Islet precursor cell (in vitro differentiated cells): ENCODE results near the gene LIX1.
"Not testable (repeated sequence)": the region's sequence is repeated elsewhere in the genome, so short reads cannot be mapped to it uniquely, and the experiment has no call there.

Source experiments
- DNase-seq: peaks from one replicate; pipeline ENCODE4 v3.0.0-alpha.2; 2018

LIX1 gene

GRCh38 chr5:97100476-97100875 is 41.9 kb downstream of the LIX1 start:
- DNase-seq, result no peak

DNA sequence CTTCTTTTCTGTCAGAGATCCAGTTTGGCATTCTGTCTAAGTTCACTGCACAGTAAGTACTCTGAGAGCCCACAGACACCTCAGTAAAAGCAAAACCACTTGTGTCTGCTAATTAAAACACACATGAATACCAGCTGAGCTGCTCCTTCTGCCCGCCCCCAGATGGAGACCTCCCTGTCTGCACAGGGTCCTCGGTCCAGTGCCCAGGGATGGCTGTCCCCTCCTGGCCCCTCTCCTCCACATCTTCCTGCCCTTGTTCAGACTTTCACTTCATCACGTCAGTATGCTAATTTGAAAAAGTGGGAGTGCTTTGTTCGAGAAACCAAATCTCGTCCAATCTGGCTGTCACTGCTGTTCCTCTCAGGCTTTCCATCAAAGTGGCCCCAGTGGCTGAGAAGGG is 43.5 kb downstream of the LIX1 start:
- no peak for DNase-seq

DNA sequence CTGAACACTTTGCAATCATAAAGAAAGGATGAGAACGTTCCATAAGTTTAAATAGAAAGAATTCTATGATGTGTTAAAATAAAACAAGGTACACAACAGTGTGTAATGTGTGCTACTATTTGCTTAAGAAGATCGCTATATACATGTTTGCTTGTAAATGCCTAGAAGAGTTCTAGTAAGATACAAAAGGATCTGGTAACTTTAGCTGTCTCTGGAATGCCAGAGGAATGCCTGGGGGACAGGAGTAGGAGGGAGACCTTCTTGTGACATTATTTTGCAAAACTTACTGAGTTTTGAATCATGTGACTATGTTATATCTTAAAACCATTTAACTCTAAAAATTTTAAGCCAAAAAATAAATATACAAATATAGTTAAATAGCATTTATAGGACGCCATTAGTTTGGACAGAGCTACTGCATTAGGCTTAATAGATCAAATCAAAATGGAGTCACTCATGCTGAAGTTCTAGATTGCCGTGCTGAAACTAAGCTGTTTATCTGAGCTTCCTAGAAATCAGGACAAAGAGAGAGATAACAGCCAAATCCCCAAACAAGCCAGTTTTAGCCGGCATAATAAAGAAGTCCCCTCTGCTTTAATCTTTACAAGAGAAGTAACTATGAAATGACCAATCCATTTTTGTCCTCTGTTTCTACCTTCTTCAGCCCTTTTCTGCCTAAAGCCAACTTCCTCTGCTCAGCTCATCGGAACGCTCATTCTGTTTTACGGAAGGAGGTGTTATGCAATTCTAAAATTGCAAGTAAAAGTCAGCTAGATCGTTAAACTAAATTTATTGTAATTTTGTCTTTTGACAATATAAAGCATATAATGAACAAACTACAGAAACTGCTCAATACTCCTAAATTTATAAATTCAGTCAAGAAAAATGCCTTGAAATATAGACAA is 44.8 kb downstream of the LIX1 start:
- no peak for DNase-seq

- DNase-seq, result no peak
These were observed 45.6 kb downstream of the LIX1 start for GRCh38 chr5:97096846-97097245.

GRCh38 chr5:97096191-97096590 is 46.2 kb downstream of the LIX1 start:
- DNase-seq, result no peak

GRCh38 chr5:97095318-97095732 is 47.1 kb downstream of the LIX1 start:
- no peak for DNase-seq

GRCh38 chr5:97094579-97095317 is 47.7 kb downstream of the LIX1 start:
- peak; percentile 69 for DNase-seq

GRCh38 chr5:97093193-97093592 is 49.2 kb downstream of the LIX1 start:
- no peak for DNase-seq

GRCh38 chr5:97090944-97091343 is 51.5 kb downstream of the LIX1 start:
- no peak for DNase-seq

- DNase-seq, result no peak
These were observed 53.1 kb downstream of the LIX1 start for GRCh38 chr5:97089149-97089801.

DNA sequence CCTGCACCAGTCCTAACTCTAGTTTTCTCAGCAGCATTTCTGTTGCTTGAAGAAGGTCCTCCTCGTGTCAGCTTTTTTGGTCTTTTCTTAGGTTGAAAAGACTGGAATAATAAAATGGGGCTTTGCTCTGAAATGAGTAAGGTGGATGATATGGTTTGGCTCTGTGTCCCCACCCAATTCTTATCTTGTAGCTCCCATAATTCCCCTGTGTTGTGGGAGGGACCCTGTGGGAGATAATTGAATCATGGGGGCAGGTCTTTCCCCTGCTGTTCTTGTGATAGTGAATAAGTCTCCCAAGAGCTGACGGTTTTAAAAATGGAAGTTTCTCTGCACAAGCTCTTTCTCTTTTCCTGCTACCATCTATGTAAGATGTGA is 53.6 kb downstream of the LIX1 start:
- no peak for DNase-seq

- no peak for DNase-seq
These were observed 55.3 kb downstream of the LIX1 start for GRCh38 chr5:97087138-97087537.

DNA sequence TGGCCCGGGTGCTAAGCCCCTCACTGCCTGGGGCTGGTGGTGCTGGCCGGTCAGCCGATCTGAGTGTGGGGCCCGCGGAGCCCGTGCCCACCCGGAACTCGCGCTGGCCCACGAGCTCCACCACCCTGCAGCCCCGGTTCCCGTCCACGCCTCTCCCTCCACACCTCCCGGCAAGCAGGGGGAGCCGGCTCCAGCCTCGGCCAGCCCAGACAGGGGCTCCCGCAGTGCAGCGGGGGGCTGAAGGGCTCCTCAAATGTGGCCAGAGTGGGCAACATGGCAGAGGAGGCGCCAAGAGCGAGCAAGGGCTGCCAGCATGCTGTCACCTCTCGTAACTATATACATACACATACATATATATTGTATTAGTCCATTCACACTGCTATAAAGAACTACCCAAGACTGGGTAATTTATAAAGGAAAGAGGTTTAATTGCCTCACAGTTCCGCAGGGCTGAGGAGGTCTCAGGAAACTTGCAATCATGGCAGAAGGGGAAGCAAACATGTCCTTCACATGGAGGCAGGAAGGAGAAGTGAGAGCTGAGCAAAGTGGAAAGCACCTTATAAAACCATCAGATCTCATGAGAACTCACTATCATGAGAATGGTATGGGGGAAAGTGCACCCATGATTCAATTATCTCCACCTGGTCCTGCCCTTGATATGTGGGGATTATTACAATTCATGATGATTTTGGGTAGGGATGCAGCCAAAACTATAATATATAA is 56.8 kb downstream of the LIX1 start:
- DNase-seq, result no peak

DNA sequence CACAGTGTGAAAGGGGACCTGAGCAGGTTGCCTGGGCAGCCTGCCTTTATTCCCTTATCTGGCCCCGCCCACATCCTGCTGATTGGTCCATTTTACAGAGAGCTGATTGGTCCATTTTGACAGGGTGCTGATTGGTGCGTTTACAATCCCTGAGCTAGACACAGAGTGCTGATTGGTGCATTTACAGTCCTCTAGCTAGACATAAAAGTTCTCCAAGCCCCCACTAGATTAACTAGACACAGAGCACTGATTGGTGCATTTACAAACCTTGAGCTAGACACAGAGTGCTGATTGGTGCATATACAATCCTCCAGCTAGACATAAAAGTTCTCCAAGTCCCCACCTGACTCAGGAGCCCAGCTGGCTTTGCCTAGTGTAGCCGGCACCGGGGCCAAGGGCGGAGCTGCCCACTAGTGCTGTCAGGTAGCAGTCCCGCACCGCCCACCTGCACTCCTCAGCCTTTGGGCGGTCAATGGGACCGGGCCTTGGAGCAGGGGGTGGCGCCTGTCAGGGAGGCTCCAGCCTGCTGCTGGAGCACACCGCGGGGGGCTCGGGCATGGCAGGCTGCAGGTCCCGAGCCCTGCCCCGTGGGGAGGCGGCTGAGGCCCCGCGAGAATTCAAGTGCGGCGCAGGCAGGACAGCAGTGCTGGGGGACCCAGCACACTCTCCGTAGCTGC is 57.5 kb downstream of the LIX1 start:
- DNase-seq, result not testable (repeated sequence)

GRCh38 chr5:97078958-97079743 is 63.3 kb downstream of the LIX1 start:
- DNase-seq, result no peak

DNA sequence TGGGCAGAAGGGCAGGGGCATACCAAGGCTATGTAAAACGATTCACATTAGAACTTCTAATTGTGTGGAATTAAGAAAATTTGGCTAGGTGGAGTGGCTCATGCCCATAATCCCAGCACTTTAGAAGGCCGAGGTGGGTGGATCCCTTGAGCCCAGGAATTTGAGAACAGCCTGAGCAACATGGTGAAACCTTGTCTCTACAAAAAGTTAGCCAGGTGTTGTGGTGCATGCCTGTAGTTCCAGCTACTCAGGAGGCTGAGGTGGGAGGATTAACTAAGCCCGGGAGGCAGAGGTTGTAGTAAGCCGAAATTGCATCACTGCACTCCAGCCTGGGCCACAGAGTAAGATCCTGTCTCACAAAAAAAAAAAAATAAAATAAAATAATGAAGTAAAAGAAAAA is 65.2 kb downstream of the LIX1 start:
- no peak for DNase-seq

DNA sequence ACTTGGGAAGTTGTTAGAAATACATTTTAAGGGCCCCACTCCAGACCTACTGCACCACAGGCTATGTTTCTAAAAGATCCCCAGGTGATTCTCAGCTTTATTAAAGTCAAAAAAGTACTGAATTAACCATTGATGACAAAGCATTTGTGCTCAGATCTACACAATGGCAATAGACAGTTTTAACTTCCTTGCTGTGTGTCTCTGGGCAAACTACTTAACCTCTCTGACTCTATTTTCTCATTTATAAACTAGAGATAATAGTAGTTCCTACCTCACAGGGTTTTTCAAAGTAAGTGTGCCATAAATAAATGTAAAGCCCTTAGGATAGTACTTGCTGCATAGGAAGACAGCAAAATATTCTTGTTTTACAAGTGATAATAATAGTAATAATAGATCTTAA is 66.3 kb downstream of the LIX1 start:
- DNase-seq, result no peak

DNA sequence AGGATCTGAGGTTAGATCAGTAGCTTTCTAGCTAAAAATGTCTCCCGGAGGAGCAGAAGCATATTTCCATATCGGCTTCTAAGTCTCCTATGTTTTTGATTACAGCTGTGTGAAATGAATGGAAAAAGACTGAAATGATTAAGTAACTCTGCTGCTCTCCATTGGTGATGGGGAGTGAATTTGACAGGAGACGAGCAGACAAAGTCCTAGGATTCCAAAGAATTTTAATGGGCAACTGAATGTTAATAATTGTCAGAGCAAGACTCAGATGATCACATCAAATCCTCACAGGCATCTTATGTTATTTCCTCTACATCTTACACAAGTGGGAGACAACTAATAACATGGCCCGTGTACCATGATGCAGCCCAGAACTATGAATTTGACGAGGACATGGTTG is 66.8 kb downstream of the LIX1 start:
- no peak for DNase-seq

- DNase-seq, result no peak
These were observed 67.4 kb downstream of the LIX1 start for GRCh38 chr5:97074859-97075489.

DNA sequence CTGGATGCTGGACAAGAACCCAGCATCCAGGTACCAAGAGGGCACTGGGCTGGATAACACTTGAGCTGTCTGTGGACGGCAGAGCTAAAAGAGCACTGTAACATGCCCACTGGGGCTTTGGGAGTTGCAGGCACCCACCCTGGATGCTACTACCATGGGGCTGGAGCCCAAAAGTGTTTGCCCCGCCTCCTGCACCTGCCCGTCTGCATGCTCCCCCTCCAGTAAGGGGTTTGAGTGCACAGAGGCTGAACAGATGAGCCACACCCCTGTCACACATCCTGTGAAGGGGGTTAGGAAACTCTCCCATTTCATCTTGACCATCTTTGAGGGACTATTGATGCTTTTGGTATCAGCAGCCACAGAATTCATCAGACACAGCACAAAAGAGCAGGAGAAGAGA is 69.0 kb downstream of the LIX1 start:
- DNase-seq, result no peak

DNA sequence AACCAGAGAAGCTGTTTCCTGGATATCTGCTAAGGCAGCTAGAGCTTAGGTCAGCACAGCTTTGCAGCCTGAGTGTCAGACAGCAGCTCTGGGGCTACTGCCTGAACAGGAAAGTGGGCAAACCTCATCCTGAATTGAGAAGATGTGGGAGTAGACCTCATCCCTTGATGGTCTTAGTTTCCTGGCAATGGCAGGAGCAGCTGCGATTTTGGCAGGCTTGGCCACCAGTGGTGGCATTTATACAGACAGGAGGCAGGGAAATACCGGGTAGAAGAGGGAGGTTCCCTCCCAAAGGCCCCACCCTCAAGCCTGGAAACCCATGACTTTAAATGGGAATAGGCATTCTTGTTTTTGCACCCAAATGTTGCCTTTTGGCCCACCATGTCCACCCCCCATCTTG is 69.7 kb downstream of the LIX1 start:
- DNase-seq, result no peak
